K562 (cell line): ENCODE results near the gene SCLY. TPM values are rescaled to one million over a fixed set of nuclear protein-coding genes. Genes with fewer than 3 reads are reported as not detected.

Source experiments
- MGA ChIP-seq: fragments of 450-650 bp; IDR thresholded peaks from 2 replicates; pipeline ENCODE4 v1.6.1; 2016; ENCODE audit warnings: mild to moderate bottlenecking, moderate library complexity
- SIX5 ChIP-seq, 2 experiments: IDR thresholded peaks; 2 replicates each; pipeline ENCODE4 v1.6.1; 2011; ENCODE audit warnings: low read length in 2 of 2, borderline replicate concordance in 1 of 2, low read depth in 1 of 2, mild to moderate bottlenecking in 1 of 2, moderate library complexity in 1 of 2; ENCODE audit not compliant: insufficient read depth in 1 of 2
- SP2 ChIP-seq: IDR thresholded peaks from 2 replicates; pipeline ENCODE4 v1.6.1; 2011; ENCODE audit warnings: mild to moderate bottlenecking, low read depth, low read length, moderate library complexity; ENCODE audit not compliant: poor library complexity, severe bottlenecking; ENCODE audit errors: extremely low read depth
- polyA plus RNA-seq, 8 experiments: library from polyadenylated mRNA; depleted of rRNA in 4 of 8; stranded (reverse) in 5 of 8; unstranded in 3 of 8; fragments of >200 nt; fragmentation: Nextera tagmentation in 2 of 8; fragmentation: Illumina TruSeq in 1 of 8; extraction: Ambion mirVana in 2 of 8; extraction: Trizol in 1 of 8; gene quantifications; 2 replicates each; pipeline versions ENCODE4 v1.2.1 to v1.2.3, GENCODE V29; 2011 to 2014; ENCODE audit warnings: inconsistent platforms in 1 of 8, missing spikeins in 1 of 8
- total RNA-seq, 7 experiments: library from RNA; depleted of rRNA in 6 of 7; stranded (reverse); fragments of >200 nt in 6 of 7; fragmentation: Illumina TruSeq in 2 of 7; extraction: Trizol in 2 of 7; gene quantifications; 2 replicates each; pipeline versions ENCODE4 v1.2.1 to v1.2.3, GENCODE V29; 2011 to 2021; ENCODE audit warnings: low replicate concordance in 1 of 7

The SCLY gene
- total and polyA plus RNA-seq, 9 of the 15 experiments (the other 6 are each of a cell fraction or from before 2014, with no cell fraction given), result 2.6 to 32.2 (median 21.1) TPM

DNA sequence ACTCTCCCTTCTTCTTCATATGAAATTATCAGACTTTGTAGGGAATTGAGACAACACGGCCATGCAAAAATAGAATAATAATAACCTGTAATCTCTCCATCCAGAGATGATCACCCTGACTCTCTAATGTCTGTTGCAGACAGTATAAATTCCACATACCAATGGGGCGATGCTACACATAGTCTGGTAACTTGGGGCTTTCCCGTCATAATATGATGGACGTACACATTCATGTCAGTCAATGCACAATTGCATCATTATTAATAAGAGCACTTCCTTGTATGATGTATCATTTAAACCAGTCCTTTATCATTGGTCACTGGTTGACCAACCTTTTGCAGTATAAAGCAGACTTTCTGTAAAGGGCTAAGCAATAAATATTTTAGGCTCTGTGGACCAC lies 39.5 kb upstream of the SCLY start (continued):
- TF ChIP-seq MGA, result no peak
- TF ChIP-seq SP2, result no peak
- no peak for TF ChIP-seq SIX5 (IDR thresholded peaks at IDR 0.05; ENCODE audit: borderline replicate concordance in 1 of 2, insufficient read depth in 1 of 2, low read depth in 1 of 2, low read length in 2 of 2)
